IPS-18c (cell line): ENCODE measurements around the gene ZBBX.
"Not testable (repeated sequence)": the region's sequence is repeated elsewhere in the genome, so short reads cannot be mapped to it uniquely, and the experiment has no call there.

Source experiments
- H3K4me3 ChIP-seq: 2 replicates; pipeline ENCODE4 v1.7.0; 2013; ENCODE audit warnings: low read depth, mild to moderate bottlenecking, low read length, moderate library complexity; ENCODE audit not compliant: insufficient read depth
- H3K9me3 ChIP-seq: one replicate; pipeline ENCODE4 v1.6.1; 2013; ENCODE audit warnings: mild to moderate bottlenecking, low read length, moderate library complexity; ENCODE audit not compliant: control insufficient read depth, insufficient read depth

ZBBX gene, protein sequence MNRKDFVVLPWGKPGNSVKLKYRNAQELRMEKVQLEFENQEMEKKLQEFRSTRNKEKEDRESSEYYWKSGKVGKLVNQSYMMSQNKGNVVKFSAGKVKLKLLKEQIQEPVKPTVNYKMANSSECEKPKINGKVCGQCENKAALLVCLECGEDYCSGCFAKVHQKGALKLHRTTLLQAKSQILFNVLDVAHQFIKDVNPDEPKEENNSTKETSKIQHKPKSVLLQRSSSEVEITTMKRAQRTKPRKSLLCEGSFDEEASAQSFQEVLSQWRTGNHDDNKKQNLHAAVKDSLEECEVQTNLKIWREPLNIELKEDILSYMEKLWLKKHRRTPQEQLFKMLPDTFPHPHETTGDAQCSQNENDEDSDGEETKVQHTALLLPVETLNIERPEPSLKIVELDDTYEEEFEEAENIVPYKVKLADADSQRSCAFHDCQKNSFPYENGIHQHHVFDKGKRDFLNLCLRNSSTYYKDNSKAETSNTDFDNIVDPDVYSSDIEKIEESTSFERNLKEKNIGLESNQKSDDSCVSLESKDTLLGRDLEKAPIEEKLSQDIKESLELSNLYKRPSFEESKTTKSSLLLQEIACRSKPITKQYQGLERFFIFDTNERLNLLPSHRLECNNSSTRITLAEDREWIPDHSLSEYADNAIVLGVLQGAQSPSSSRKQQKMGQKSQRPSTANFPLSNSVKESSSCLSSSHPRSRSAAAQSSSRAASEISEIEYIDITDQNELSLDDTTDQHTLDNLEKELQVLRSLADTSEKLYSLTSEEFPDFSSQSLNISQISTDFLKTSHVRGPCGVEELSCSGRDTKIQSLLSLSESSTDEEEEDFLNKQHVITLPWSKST

DNA sequence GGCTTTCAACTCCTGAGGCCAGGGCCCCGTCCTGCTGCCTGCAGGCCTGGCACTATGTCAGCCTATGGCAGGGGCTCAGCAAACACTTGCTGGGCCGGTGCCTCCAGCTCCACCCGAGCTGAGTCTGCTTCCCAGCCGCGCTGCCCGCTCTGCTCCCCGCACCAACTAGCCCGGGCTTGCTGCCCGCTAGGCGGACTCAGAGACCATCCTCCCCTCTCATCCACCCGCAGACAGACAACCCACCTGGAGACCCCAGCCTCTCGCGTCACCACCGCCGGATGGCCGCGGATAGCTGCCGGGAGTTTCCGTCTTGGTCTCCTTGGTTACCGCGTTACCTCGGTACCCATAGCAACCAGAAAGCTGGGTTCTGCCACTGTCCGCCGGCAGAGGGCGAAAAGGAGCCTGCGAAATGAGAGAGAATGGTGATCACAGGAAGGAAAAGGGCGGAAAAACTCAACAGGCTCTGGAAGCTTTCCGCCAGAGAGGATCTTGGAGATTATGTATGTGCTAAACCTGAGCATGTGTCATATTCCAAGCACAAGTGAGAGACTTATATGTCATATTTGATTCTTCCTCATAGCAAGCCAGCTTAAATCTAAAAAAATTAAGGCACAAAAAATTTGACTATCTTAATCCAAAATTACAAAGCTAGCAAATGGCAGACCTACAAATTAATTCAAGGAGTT, at the start of gene ZBBX:
ZBBX (minus strand) TSS at position 294 of the 686 bp plus-strand sequence. CDS start 7,396 bp downstream, outside the sequence.
- peak within 1 kb of the TSS; percentile 67 for H3K4me3 ChIP-seq
- no peaks in the 10 kb centered on the region for H3K9me3 ChIP-seq

DNA sequence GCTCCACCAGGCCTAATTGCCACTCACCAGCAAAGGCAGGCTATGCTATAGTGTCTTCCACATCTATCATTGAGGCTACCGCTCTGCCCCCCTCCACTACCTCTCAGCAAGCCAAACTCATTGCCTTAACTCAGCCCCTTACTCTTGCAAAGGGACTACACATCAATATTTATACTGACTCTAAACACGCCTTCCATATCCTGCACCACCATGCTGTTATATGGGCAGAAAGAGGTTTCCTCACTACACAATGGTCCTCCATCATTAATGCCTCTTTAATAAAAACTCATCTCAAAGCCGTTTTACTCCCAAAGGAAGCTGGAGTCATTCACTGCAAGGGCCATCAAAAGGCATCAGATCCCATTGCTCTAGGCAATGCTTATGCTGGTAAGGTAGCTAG, 46.9 kb upstream of the ZBBX start:
- H3K9me3 ChIP-seq, H3K4me3 ChIP-seq: not testable (repeated sequence)

DNA sequence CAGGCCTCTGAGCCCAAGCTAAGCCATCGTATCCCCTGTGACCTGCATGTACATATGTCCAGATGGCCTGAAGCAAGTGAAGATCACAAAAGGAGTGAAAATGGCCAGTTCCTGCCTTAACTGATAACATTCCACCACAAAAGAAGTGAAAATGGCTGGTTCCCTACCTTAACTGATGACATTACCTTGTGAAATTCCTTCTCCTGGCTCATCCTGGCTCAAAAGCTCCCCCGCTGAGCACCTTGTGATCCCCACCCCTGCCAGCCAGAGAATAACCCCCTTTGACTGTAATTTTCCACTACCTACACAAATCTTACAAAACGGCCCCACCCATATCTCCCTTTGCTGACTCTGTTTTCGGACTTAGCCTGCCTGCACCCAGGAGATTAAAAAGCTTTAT, 42.3 kb upstream of the ZBBX start:
- not testable (repeated sequence) for H3K4me3 ChIP-seq, H3K9me3 ChIP-seq

DNA sequence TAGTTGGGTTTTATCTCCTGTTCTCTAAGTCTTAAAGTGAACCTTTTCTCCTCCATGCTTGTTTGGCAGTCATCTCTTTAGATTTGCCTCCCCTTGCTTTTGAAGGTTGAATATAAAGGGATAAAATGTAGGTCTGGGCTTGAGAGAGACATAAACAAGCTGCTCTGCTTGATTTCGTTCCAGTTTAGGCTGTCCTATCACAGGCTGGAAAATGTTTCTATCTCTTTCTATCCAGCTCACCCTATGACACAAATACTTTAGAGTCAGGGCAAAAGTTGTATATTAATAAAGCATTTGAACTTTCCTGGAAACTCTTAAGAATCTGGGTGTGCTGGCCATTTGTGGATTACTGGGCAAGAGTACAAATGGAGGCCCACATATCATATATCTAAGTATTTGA, 29.5 kb upstream of the ZBBX start:
- Histone ChIP-seq H3K9me3 (no peaks in the 10 kb centered on the region), H3K4me3 (no peak overlapping the region)

DNA sequence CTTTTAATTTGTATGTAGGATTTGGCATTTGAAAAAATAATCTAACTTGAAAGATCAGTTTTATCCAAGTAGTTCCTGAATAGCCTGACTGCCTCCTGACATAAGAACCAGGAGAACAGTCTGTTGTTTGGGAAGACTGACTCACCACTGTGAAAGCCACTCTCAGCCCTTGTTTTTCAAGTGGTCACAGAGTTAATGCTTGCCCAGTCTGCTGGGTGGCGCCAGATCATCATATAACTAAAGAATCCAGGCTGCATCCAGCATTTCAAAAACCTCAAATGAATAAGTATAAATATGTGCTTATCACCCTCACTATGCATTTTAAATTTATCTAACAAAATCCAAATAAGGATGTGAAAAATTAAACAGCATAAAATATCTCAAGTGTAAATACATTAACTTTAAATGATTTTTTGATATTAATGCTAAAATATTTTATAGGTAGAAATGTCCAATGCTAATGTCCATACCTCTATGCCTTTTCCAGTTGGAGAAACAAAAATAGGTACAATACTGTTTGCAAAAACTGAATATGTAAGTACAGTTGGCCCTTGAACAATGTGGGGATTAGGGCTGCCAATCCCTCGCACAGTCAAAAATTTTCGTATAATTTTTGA, 26.9 kb upstream of the ZBBX start:
- Histone ChIP-seq H3K9me3 (no peaks in the 10 kb centered on the region), H3K4me3 (no peak overlapping the region)

DNA sequence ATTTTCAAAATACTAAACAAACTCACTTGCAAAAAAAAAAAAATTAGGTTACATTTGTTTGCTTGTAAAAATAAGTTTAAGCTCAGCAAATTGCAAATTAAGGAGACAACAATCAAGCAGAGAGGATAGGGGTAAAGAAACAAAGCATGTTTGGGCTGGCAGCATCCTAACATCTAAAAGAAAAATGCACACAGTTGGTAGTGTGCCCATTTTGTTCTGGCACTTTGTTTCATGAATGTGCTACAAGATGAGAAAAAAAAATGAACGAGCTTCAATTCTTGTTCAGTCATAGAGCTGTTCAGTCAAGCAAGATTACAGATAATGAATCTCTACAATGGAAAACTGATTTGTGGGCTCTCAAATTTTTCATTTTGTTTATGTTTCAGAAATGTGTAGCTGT, 17.7 kb upstream of the ZBBX start:
- Histone ChIP-seq H3K9me3 (no peaks in the 10 kb centered on the region), H3K4me3 (no peak overlapping the region)

DNA sequence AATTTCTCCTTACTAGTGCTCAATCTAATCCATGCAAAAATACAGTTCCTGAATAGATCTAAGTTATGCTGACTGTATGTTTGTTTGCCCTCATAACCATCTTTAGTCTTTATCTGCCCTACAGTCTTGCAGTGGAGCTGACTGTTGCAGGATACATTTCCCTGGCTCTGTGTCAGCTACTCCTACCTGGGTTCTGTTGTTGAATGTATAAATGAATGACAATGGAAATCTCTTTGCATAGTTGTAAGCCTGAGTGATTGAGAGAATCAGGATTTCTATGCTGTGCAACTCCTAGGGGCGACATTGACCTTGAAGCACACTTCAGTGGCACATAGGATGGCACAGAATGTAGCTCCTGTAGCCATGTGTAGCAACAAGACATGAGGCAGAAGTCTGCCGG, 16.0 kb upstream of the ZBBX start:
- Histone ChIP-seq H3K9me3 (no peaks in the 10 kb centered on the region), H3K4me3 (no peak overlapping the region)

DNA sequence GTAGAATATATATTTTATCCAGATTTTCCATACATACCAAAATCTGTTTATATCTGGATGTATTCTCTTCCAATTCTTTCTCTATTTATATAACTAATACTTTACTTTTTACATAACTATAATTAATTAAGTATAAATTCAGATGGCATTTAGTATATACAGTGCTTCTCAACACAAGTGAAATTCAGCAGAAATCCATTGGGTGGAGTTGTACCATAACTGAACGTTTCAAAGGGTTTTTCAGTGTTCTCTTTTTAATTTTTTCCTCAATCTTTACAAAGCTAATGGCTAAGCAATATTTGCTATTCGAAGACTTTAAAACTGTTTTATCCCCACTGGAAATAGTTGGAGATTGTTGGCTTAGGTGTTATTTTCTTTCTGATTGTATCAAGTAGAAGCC, 13.9 kb upstream of the ZBBX start:
- no peaks in the 10 kb centered on the region for H3K9me3 ChIP-seq
- H3K4me3 ChIP-seq = no peak overlapping the region

DNA sequence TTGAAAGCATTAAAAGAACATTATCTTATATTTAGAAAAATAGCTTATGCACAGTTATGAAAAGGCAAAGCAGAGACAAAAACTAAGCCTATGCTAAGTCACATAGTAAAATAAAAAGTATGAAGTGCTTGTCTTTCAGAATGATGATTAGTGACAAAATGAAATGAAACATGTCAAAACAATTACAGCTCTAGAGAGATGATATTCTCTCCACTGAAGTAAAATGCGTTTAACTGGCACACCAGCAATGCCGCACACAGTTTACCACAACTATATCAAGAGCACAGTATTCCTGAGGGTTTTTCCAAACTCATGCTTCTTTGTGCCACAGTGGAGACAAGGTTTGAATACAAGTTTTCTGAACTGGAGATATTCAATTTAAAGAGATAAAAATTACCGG, 2.1 kb upstream of the ZBBX start:
- no peaks in the 10 kb centered on the region for H3K9me3 ChIP-seq
- no peak overlapping the region for H3K4me3 ChIP-seq

DNA sequence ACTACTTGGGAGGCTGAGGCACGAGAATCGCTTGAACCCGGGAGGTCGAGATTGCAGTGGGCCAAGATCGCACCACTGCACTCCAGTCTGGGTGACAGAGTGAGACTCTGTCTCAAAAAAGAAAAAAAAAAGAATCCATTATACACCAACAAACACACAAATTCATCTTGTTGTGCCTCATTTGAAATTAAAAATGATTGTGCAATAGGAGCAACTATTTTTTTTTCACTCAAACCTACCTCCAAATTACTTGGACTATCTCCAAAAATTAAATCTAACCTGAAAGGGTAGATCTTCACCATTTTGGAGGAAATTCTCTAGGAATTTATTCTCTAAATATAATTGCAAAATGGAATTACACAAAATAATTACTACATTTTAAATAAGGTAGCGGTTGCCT, 4.6 kb downstream of the ZBBX start:
- Histone ChIP-seq H3K4me3 (no peak overlapping the region), H3K9me3 (no peaks in the 10 kb centered on the region)

DNA sequence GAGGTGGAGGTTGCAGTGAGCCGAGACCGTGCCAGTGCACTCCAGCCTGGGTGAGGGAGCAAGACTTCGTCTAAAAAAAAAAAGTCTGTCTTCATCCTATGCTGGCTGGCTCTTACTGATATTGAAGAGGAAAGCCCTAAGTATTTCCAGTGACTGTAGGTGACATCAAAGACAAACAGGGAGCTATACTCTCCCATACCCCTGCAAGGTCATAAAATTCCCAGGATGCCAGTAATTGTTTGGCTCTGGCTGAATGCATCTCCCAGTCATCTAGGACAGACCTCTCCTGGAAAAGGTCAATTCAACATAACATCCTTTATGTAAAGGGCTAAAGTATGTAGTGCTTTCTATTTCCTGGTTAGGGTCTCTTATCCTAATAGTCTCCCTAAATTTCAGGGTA, 8.0 kb downstream of the ZBBX start:
- no peaks in the 10 kb centered on the region for H3K9me3 ChIP-seq
- H3K4me3 ChIP-seq = no peak overlapping the region

DNA sequence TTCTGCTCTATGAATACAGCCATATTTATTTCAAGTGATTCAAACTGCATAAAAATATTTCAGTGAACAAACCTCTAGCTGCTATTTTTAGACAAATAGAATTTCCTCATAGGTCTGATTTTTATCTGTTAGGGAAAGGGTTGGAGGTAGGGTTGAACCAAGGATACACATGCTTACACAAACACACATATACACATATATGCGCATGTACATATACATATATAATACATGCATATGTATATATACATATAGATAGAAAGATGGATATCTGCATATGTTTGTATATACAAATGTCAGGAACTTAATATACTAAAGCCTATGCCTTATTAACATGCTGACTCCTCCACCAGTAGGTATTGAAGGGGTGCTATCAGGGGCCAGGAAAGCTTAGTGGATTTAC, 18.1 kb downstream of the ZBBX start:
- Histone ChIP-seq H3K9me3 (no peaks in the 10 kb centered on the region), H3K4me3 (no peak overlapping the region)

DNA sequence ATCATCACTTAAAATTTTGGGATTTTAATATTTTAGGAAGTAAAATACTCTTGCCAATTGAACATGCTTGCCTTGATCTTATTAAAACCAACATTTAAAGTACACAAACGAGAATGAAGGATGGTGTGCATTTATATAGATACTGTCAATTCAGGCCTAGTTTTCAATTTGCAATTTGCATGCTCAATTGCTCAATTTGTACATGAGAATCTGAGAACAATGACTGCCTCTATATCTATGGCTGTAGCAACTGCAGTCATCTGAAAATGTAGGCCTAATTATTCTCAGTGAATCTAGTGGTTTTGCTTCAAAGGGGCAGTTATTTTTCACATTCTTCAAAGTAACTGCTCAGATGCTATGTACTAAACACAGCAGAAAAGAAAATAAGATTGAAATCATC, 18.8 kb downstream of the ZBBX start:
- no peaks in the 10 kb centered on the region for H3K9me3 ChIP-seq
- no peak overlapping the region for H3K4me3 ChIP-seq

DNA sequence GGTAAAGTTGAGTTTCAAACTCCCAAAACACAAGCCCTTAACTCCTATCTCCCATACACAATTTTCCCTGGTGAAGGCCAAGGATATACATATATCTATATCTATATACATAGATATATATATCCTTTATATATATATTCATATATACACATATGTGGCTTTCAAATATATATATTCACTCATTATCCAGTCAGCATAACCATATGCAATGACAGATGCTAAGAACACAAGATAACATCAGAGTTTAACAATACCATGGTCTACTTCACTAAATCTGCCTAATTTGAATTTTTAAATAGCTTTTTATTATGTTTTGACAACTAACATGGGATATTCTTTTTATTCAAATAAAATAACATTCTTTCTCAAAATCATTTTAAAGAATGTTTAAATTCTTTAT, 24.7 kb downstream of the ZBBX start:
- no peak overlapping the region for H3K4me3 ChIP-seq
- H3K9me3 ChIP-seq = no peaks in the 10 kb centered on the region

DNA sequence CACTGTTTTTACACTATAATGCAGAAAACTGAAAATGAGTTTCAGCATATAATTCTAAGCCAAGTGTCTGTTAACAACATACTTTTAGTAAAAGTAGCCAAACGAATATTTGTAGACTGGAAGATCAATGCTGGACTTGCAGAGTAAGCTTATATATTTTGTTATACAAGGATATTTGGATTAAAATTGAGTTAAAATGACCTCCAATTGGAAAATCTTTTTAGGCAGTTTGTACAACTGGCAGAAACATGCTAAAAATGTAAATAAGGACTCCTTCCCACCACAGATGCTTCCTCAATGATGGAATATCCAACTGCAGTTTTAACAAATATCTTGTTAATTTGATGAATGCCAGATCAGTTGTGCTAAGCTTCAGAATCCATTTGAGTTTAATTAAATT, 25.3 kb downstream of the ZBBX start:
- no peak overlapping the region for H3K4me3 ChIP-seq
- no peaks in the 10 kb centered on the region for H3K9me3 ChIP-seq

DNA sequence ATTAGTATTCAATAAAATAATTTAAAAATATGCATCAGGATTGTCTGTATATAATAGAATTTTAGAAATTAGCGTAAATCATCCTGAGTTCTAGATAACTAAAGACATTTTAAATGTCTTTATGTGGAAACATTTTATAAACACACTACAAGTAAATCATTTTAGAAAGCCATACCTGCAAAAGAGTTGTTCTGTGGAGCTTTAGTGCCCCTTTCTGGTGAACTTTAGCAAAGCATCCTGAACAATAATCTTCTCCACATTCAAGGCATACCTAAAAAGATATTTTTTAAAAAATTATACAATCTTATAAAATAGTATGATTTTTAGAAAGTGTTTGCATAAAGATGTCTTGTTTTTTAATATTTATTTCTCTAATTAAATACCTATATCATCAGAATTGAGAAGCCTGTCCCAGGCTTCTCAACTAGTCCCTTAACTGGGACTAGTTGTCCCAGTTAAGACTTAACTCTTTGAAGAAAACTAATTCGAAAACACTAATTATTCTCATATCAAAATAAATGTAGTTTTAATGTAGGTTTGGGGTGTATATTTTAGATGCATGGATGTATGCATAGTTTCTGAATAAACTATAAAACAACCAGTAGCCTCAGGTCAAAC, 29.7 kb downstream of the ZBBX start:
- H3K4me3 ChIP-seq = no peak overlapping the region
- H3K9me3 ChIP-seq = no peaks in the 10 kb centered on the region

DNA sequence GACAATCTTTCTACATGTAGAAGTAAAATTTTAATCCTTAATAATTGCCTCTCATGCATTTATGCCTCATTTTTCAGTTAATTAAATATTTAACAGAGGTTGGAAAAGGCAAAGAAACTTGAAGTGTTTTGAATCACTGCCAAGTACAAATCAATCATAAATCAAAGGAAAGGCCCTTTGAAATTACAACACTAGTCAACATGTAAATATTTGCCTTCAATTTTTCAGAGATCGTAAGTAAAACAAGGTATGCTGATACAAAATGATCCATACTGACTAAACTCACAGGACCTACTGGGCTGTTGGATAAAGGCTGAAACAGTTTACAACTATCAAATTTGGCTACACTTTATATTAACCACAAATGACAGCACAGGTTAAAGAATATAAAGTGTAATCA, 33.9 kb downstream of the ZBBX start:
- no peaks in the 10 kb centered on the region for H3K9me3 ChIP-seq

More for the DNA sequence above, 33.9 kb downstream of the ZBBX start:
- H3K4me3 ChIP-seq = no peak overlapping the region
